Neural progenitor cell (in vitro differentiated cells): ENCODE measurements around the gene CPNE2. TPM values are rescaled to one million over a fixed set of nuclear protein-coding genes. Genes with fewer than 3 reads are reported as not detected.

Source experiments
- DNase-seq: peaks from one replicate; pipeline ENCODE4 v3.0.0-alpha.2; 2016; ENCODE audit warnings: low spot score
- H2AFZ ChIP-seq: fragments of 200-600 bp; sonication (generic); replicated peaks from 2 replicates; pipeline ENCODE4 v1.6.1; 2016; ENCODE audit warnings: antibody characterized with exemption
- H3F3A ChIP-seq: fragments of 200-600 bp; sonication (generic); 2 replicates; pipeline ENCODE4 v1.6.1; 2016; ENCODE audit warnings: antibody characterized with exemption, low read depth
- H3K27ac ChIP-seq: fragments of 200-600 bp; sonication (generic); 2 replicates; pipeline ENCODE4 v1.5.1; 2016; ENCODE audit warnings: mild to moderate bottlenecking
- H3K27me3 ChIP-seq: fragments of 200-600 bp; sonication (generic); 2 replicates; pipeline ENCODE4 v1.6.1; 2016; ENCODE audit warnings: mild to moderate bottlenecking, moderate library complexity
- H3K36me3 ChIP-seq: fragments of 200-600 bp; sonication (generic); 2 replicates; pipeline ENCODE4 v1.5.1; 2016
- H3K4me1 ChIP-seq: fragments of 200-600 bp; sonication (generic); 2 replicates; pipeline ENCODE4 v1.6.1; 2016; ENCODE audit warnings: mixed run types
- H3K4me2 ChIP-seq: fragments of 200-600 bp; sonication (generic); 2 replicates; pipeline ENCODE4 v1.6.1; 2016
- H3K4me3 ChIP-seq: fragments of 200-600 bp; sonication (generic); 2 replicates; pipeline ENCODE4 v1.5.1; 2016
- H3K79me2 ChIP-seq: fragments of 200-600 bp; sonication (generic); 2 replicates; pipeline ENCODE4 v1.6.1; 2016; ENCODE audit warnings: low read depth
- H3K9ac ChIP-seq: fragments of 200-600 bp; sonication (generic); 2 replicates; pipeline ENCODE4 v1.6.1; 2016
- H3K9me3 ChIP-seq: fragments of 200-600 bp; sonication (generic); 2 replicates; pipeline ENCODE4 v1.5.1; 2016; ENCODE audit warnings: low read depth
- H4K20me1 ChIP-seq: fragments of 200-600 bp; sonication (generic); 2 replicates; pipeline ENCODE4 v1.6.1; 2016; ENCODE audit warnings: low read depth
- H3K27ac Mint-ChIP-seq: 3 replicates; pipeline ENCODE4 v1.8.0; 2021; ENCODE audit warnings: mixed read lengths
- H3K27me3 Mint-ChIP-seq: 2 replicates; pipeline ENCODE4 v1.8.0; 2022; ENCODE audit warnings: low read depth, mild to moderate bottlenecking, inconsistent platforms, moderate library complexity, mixed read lengths; ENCODE audit not compliant: insufficient read depth
- H3K36me3 Mint-ChIP-seq: 3 replicates; pipeline ENCODE4 v1.8.0; 2021; ENCODE audit warnings: mixed read lengths
- H3K4me1 Mint-ChIP-seq: 3 replicates; pipeline ENCODE4 v1.8.0; 2021; ENCODE audit warnings: mixed read lengths
- H3K4me3 Mint-ChIP-seq: 3 replicates; pipeline ENCODE4 v1.8.0; 2021; ENCODE audit warnings: mild to moderate bottlenecking, moderate library complexity, mixed read lengths
- H3K9me3 Mint-ChIP-seq: 3 replicates; pipeline ENCODE4 v1.8.0; 2020; ENCODE audit warnings: mixed read lengths
- EZH2 ChIP-seq: fragments of 200-600 bp; sonication (generic); IDR thresholded peaks from 2 replicates; pipeline ENCODE4 v1.6.1; 2017; ENCODE audit warnings: antibody characterized with exemption, mild to moderate bottlenecking, moderate library complexity
- EZH2phosphoT487 ChIP-seq: fragments of 200-600 bp; sonication (generic); IDR thresholded peaks from 2 replicates; pipeline ENCODE4 v1.6.1; 2017; ENCODE audit warnings: antibody characterized with exemption
- total RNA-seq: library from RNA; depleted of rRNA; stranded (reverse); fragments of >200 nt; gene quantifications from 2 replicates; pipeline ENCODE4 v1.2.3, GENCODE V29; 2015; ENCODE audit warnings: low replicate concordance
- TF ChIP-seq, protein P1 (sequence below): fragments of 200-600 bp; sonication (generic); IDR thresholded peaks from 2 replicates; pipeline ENCODE4 v1.5.1; 2017; ENCODE audit warnings: antibody characterized with exemption, mild to moderate bottlenecking

CPNE2 gene
- total RNA-seq, 1 donor from 2014 or later: 19.8 TPM

DNA sequence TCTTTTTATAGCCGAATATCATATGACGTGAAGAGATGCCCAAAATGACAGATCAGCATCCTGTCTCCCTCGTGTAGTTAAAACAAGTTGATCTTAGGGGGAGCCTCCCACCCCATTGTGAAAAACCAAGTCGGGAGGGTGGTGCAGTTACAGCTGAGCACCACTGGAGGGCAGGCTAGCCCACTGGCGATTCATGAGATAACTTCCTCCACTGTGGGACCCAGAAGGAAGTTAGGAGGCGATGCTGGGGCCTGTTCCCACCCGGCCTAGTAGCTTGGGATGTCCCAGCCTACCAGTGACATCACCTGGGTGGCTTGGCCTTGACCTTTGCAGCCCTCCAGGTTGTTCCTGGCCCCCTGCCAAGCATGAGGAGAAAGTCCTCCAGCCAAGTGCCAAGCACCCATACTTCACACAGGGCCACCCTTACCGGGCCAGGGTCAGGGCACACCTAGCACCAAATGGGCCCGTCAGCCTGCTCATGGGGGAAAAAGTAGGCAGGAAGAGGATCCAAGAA, 8.1 kb upstream of the CPNE2 start:
- Histone ChIP-seq H3K9me3 (no peaks in the 10 kb centered on the region), H3K9ac (no peak overlapping the region), H3K4me2 (no peak overlapping the region), H3F3A (no peaks in the 10 kb centered on the region), H4K20me1 (no peaks in the 10 kb centered on the region), H2AFZ (peak overlapping the region; percentile 39), H3K79me2 (no peaks in the 10 kb centered on the region), H3K4me1 (no peaks in the 10 kb centered on the region), H3K27ac (no peak overlapping the region), H3K36me3 (no peaks in the 10 kb centered on the region), H3K4me3 (no peak overlapping the region), H3K27me3 (peaks cover under 1% of the 10 kb centered on the region)
- Mint-ChIP-seq H3K36me3 (no peaks in the 10 kb centered on the region), H3K4me1 (peaks cover 7% of the 10 kb centered on the region), H3K4me3 (no peak overlapping the region), H3K27me3 (peaks cover 9% of the 10 kb centered on the region), H3K9me3 (no peaks in the 10 kb centered on the region), H3K27ac (peak overlapping the region; percentile 28)
- DNase-seq: peak; percentile 84
- TF ChIP-seq, protein P1, sequence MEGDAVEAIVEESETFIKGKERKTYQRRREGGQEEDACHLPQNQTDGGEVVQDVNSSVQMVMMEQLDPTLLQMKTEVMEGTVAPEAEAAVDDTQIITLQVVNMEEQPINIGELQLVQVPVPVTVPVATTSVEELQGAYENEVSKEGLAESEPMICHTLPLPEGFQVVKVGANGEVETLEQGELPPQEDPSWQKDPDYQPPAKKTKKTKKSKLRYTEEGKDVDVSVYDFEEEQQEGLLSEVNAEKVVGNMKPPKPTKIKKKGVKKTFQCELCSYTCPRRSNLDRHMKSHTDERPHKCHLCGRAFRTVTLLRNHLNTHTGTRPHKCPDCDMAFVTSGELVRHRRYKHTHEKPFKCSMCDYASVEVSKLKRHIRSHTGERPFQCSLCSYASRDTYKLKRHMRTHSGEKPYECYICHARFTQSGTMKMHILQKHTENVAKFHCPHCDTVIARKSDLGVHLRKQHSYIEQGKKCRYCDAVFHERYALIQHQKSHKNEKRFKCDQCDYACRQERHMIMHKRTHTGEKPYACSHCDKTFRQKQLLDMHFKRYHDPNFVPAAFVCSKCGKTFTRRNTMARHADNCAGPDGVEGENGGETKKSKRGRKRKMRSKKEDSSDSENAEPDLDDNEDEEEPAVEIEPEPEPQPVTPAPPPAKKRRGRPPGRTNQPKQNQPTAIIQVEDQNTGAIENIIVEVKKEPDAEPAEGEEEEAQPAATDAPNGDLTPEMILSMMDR: peak; percentile 94
- TF ChIP-seq EZH2: no peak

DNA sequence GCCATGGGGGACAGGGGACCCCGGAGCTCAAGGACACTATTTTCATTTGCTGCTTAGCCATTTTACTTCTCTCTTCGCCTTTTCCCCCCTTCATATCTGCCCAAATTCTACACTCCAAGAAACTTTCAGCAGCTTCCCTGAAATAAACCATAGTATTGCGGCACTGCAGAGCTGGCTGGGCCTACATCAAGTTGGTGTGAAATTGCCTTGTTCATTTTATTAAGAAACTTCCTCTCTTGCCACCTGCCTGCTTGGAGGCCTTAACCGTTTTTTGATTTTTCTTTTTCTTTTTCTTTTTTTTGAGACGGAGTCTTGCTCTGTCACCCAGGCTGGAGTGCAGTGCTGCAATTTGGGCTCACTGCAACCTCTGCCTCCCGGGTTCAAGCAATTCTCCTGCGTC, 7.4 kb upstream of the CPNE2 start:
- H3K27me3 ChIP-seq: peaks cover 5% of the 10 kb centered on the region
- H3K79me2 ChIP-seq: no peaks in the 10 kb centered on the region
- H2AFZ ChIP-seq: no peak overlapping the region
- H4K20me1 ChIP-seq: no peaks in the 10 kb centered on the region
- H3K36me3 ChIP-seq: no peaks in the 10 kb centered on the region
- H3K4me1 ChIP-seq: no peaks in the 10 kb centered on the region
- H3K27ac ChIP-seq: no peak overlapping the region
- H3K4me1 Mint-ChIP-seq: peaks cover 5% of the 10 kb centered on the region
- H3K4me2 ChIP-seq: no peak overlapping the region
- no peak for DNase-seq
- H3K9me3 Mint-ChIP-seq: no peaks in the 10 kb centered on the region
- no peaks in the 10 kb centered on the region for H3K9me3 ChIP-seq
- H3K4me3 ChIP-seq: no peak overlapping the region
- no peak overlapping the region for H3K9ac ChIP-seq
- H3K27me3 Mint-ChIP-seq: peaks cover 9% of the 10 kb centered on the region
- no peak for TF ChIP-seq EZH2phosphoT487
- TF ChIP-seq, protein P1: no peak
- no peak for TF ChIP-seq EZH2
- H3K27ac Mint-ChIP-seq: no peak overlapping the region
- no peak overlapping the region for H3K4me3 Mint-ChIP-seq
- H3F3A ChIP-seq: no peaks in the 10 kb centered on the region
- no peaks in the 10 kb centered on the region for H3K36me3 Mint-ChIP-seq

DNA sequence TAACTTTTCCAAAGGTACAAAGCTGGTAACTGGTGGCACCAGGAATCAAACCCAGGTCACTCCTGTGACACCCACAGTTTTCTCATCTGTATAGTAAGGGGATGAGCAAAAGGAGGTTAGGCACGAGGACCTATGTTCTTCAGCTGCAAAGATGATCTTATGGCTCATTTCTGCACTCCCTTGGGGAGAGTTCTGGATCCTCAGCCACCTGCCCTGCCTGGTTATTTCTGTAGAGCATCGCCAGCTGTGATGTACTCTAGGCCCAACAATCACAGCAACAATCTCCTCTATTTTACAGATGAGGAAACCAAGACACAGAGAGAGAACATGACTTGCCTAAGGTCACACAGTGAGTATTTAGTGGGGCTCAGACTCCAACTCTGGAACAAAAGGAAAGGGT, 5.4 kb upstream of the CPNE2 start:
- H4K20me1 ChIP-seq: no peaks in the 10 kb centered on the region
- H3K9me3 ChIP-seq: no peaks in the 10 kb centered on the region
- Mint-ChIP-seq H3K27ac (no peak overlapping the region), H3K9me3 (peaks cover 3% of the 10 kb centered on the region), H3K27me3 (peaks cover 12% of the 10 kb centered on the region), H3K36me3 (no peaks in the 10 kb centered on the region), H3K4me3 (no peak overlapping the region), H3K4me1 (peaks cover 16% of the 10 kb centered on the region)
- no peaks in the 10 kb centered on the region for H3K36me3 ChIP-seq
- H3K4me3 ChIP-seq: no peak overlapping the region
- no peak overlapping the region for H3K9ac ChIP-seq
- no peak overlapping the region for H3K27ac ChIP-seq
- peaks cover 25% of the 10 kb centered on the region for H3K27me3 ChIP-seq
- no peak overlapping the region for H3K4me2 ChIP-seq
- TF ChIP-seq EZH2: no peak
- DNase-seq: no peak
- peaks cover 7% of the 10 kb centered on the region for H3K4me1 ChIP-seq
- H2AFZ ChIP-seq: no peak overlapping the region
- no peaks in the 10 kb centered on the region for H3K79me2 ChIP-seq
- H3F3A ChIP-seq: peaks cover 12% of the 10 kb centered on the region

DNA sequence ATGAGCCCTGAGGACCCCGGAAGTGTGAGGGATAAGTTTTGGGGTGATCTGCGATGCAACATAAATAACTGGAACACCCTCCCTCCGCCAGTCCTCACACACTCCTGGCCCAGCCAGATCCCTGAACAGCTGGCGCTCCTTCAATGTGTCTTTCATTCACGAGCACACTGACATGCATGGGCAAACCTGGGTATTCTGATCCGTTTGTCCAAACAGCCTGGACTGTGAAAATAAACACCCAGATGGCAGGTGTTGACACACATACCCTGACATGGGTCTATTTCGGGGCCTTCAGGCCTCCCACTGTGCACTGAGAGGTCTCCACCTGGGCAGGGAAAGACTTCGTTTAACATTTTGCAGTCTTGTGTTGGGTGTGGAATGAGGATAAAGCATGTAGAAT, 3.0 kb upstream of the CPNE2 start:
- Histone ChIP-seq H3K9ac (no peak overlapping the region), H3K36me3 (no peaks in the 10 kb centered on the region), H3K4me1 (peaks cover 7% of the 10 kb centered on the region), H3K4me2 (no peak overlapping the region), H3K79me2 (no peaks in the 10 kb centered on the region), H3F3A (peaks cover 14% of the 10 kb centered on the region), H4K20me1 (no peaks in the 10 kb centered on the region), H3K27ac (no peak overlapping the region), H3K9me3 (no peaks in the 10 kb centered on the region), H2AFZ (no peak overlapping the region), H3K27me3 (peaks cover 47% of the 10 kb centered on the region), H3K4me3 (no peak overlapping the region)
- peaks cover 22% of the 10 kb centered on the region for H3K4me1 Mint-ChIP-seq
- H3K27me3 Mint-ChIP-seq: peaks cover 13% of the 10 kb centered on the region
- H3K4me3 Mint-ChIP-seq: no peak overlapping the region
- DNase-seq: no peak
- H3K27ac Mint-ChIP-seq: no peak overlapping the region
- TF ChIP-seq EZH2 (no peak), EZH2phosphoT487 (no peak)
- TF ChIP-seq, protein P1: no peak
- H3K9me3 Mint-ChIP-seq: peaks cover 3% of the 10 kb centered on the region
- H3K36me3 Mint-ChIP-seq: no peaks in the 10 kb centered on the region
